NCI-H2029 treated with DMSO at 0.1 percent for 48 hours (cell line): ENCODE results near the gene DEPDC1B.
A peak's percentile ranks its signal among the peaks of the same experiment; 100 is the strongest.
"Not testable (repeated sequence)": the region's sequence is repeated elsewhere in the genome, so short reads cannot be mapped to it uniquely, and the experiment has no call there.

Source experiments
- DNase-seq: peaks from one replicate; lab custom pipeline; 2025; lab: John Stamatoyannopoulos, UW

DEPDC1B gene, protein sequence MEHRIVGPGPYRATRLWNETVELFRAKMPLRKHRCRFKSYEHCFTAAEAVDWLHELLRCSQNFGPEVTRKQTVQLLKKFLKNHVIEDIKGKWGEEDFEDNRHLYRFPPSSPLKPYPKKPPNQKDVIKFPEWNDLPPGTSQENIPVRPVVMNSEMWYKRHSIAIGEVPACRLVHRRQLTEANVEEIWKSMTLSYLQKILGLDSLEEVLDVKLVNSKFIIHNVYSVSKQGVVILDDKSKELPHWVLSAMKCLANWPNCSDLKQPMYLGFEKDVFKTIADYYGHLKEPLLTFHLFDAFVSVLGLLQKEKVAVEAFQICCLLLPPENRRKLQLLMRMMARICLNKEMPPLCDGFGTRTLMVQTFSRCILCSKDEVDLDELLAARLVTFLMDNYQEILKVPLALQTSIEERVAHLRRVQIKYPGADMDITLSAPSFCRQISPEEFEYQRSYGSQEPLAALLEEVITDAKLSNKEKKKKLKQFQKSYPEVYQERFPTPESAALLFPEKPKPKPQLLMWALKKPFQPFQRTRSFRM

DNA sequence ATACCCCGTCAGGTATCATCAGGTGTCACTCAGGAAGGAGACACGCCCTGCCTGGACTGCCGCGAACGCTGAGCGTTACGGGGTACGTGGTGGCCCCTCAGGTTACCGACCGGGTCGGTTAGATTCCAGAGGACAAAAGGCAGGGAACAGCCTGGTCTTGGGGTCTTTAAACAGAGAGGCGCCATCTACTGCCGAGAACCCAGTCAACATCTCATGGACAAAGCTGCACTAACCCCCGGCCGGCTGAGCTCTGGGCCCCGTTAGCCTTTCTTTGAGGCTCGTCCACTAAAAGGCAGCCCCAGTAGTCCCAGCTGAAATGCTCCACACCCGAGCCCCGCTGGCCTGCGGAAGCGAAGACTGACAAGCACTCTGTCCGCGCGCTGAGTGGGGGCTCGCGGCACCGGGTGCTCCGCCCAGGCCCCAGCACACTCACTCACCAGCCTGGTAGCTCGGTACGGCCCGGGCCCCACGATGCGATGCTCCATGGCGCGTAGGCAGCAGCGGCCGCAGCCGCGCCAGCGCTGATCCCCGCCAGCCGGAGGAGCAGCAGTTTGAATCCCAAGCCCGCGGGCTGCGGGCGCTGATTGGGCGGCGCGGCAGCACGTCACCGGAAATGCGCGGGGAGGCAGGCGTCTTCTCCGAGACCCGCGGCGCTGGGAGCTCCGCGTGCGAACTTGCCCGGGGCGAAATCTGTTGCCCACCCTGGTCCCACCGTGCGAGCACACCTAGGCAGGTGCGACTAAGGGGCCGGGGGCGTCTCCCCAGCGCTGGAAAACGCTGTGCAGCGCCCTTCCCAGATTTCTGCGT lies at the start of gene DEPDC1B:
Gene DEPDC1B (minus strand): TSS at position 558 of the 807 bp plus-strand sequence. CDS start 73 bp downstream, at position 485.
- DNase-seq: peak; percentile 32

DNA sequence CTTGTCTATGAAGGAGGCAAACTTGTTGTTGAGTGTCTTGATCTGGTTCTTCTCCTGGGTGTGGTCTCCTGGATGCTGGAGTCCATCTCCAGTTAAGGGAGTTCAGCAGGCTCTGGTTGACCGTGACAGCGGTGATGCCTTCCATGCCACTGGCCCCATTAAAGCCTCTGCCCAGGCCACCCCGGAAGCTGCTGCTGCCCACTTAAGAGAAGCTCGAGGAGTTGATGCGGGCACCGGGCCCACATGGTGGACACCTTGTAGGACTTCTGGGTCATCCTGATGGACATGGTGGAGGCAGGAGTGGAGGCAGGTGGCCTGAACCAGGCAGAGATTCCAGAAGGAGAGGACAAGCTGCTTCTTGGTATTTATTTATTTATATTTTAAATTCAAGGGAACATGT lies 44.7 kb upstream of the DEPDC1B start:
- no peak for DNase-seq

DNA sequence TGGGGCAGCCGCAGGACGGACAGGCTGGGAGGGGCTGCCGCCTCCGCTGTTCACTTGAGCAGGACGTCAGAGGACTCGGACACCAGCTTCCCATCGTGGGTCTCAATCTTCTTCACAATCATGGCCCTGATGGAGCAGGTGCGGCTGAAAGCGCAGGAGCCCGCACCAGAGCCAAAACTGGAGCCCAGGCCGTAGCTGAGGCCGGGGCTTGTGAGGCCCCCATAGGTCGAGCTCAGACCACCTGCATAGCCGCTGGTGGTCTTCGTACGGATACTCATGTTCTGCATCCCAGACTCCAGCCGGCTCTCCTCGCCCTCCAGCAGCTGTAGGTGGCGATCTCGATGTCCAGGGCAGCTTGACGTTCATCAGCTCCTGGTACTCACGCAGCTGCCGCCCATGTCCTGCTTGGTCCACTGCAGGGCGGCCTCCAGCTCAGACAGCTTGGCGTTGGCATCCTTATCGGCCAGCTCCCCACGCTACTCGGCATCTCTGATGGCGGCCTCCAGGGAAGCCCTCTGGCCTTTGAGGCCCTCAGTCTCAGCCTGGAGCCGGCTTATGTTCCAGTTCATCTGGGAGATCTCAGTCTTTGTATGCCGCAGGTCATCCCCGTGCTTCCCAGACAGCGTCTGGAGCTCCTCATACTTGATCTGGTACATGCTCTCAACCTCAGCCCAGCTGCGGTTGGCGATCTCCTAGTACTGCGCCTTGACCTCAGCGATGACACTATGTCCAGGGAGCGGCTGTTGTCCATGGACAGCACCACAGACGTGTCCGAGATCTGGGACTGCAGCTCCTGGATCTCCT lies 43.7 kb upstream of the DEPDC1B start:
- DNase-seq: no peak

DNA sequence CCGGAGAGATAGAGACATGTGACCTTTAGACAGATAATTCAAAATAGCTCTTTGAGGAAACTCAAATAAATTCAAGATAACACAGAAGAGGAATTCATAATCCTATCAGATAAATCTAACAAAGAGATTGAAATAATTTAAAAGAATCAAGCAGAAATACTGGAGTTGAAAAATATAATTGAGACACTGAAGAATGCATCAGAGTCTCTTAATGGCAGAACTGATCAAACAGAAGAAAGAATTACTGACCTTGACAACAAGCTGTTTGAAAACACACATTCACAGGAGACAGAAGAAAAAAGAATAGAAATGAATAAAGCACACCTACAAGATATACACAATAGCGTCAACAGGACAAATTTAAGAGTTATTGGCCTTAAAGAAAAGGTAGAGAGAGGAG lies 40.4 kb upstream of the DEPDC1B start:
- DNase-seq: no peak

GRCh38 chr5:60738933-60739332 lies 39.0 kb upstream of the DEPDC1B start:
- no peak for DNase-seq

GRCh38 chr5:60738461-60738860 lies 38.5 kb upstream of the DEPDC1B start:
- DNase-seq: no peak

GRCh38 chr5:60730858-60731257 lies 30.9 kb upstream of the DEPDC1B start:
- not testable (repeated sequence) for DNase-seq

DNA sequence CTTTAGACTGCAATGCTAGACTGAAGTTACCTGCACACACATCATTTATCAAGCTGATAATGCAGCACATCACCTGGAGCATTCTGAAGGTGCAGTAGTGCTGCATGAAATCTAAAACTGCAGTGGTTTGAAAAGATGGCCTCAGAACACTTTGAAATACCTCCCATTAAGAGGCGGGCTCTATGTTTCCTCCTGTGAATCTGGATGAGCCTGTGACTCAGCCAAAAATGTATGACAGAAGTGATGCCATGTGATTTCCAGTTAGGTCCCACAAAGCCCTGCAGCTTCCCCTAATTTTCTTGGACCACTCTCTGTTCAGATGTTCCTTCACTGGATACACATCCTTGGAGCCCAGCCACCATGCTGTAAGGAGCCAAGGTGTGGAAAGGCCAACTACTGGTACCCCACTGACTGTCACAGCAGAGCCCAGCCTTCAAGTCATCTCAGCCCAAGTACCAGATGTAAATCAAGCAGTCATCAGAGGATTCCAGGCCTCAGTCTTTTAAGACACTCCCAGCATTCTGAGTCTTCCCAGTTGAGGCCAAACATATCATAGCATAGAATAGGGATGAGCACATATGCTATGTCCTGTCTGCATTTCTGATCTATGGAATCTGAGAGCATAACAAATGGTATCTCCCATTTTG lies 27.2 kb upstream of the DEPDC1B start:
- DNase-seq: no peak

DNA sequence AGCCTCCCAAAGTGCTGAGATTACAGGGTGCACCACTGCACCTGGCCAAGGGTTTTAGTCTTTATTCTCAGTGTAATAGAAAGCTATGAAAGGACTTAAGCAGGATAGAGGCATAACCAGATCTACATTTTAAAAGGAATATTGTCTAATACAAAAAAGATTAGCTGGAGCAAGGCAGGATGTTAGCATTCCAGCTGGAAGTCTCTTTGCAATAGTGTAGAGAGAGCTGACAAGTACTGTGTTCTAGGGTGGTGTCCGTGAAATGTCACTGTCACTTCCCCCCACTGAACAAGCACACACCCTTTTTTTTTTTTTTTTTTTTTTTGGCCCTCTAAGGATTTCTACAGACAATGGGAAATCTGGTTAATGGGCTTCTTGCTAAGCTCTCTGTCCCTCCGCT lies 24.2 kb upstream of the DEPDC1B start:
- DNase-seq: no peak

DNA sequence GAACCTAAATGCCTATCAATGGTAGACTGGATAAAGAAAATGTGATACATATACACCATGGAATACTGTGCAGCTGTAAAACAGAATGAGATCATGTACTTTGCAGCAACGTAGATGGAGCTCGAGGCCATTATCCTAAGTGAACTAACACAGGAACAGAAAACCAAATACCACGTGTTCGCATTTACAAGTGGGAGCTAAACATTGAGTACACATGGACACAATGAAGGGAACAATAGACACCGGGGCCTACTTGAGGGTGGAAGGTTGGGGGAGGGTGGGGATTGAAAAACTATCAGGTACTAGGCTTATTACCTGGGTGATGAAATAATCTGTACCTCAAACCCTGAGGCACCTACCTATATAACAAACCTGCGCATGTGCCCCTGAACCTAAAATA lies 22.4 kb upstream of the DEPDC1B start:
- peak; percentile 81 for DNase-seq

DNA sequence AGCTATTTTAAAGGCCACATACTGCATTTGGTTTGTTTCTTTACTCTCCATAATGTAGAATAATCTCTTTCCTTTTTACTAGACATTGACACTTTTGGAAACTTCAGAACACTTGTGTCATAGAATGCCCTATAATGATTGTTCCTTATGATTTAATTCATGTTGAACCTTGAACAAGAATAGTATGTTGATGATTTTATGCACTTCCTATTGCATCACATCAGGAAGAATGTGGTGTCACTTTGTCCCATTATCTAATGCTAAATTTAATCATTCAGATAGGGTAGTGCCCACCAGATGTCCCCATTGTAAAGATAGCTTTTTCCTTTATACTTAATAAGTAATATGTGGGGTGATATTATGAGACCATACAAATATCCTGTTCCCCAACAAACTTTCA lies 19.4 kb upstream of the DEPDC1B start:
- DNase-seq: no peak

DNA sequence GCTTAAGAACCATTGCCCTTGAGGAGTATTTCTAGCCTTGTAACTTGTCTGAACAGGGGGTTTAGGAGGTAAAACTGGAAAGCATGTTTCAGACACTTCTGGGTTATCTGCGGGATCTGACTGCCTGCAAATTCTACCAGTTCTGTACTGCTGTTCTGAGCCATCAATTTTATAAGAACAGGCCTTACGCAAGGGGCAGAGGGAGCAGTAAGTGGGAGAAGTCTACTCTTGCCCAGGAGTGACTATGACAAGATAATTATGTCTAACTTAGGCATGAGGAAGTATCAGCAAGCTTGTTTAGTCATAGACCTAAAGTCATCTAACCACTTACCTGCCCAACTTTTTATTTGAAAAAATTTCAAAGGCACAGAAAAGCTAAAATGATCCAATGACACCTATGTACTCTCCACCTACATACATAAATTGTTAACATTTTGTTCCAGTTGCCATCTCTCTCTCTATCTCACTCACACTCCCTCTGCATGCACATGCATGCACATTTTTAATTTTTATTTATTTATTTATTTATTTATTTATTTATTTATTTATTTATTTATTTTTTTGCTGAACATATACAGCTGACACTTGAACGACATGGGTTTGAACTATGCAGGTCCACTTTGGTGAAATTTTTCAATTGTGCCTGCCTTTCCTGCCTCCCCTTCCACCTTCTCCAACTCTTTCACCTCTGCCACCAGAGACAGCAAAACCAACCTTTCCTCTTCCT lies 18.4 kb upstream of the DEPDC1B start:
- DNase-seq: no peak

DNA sequence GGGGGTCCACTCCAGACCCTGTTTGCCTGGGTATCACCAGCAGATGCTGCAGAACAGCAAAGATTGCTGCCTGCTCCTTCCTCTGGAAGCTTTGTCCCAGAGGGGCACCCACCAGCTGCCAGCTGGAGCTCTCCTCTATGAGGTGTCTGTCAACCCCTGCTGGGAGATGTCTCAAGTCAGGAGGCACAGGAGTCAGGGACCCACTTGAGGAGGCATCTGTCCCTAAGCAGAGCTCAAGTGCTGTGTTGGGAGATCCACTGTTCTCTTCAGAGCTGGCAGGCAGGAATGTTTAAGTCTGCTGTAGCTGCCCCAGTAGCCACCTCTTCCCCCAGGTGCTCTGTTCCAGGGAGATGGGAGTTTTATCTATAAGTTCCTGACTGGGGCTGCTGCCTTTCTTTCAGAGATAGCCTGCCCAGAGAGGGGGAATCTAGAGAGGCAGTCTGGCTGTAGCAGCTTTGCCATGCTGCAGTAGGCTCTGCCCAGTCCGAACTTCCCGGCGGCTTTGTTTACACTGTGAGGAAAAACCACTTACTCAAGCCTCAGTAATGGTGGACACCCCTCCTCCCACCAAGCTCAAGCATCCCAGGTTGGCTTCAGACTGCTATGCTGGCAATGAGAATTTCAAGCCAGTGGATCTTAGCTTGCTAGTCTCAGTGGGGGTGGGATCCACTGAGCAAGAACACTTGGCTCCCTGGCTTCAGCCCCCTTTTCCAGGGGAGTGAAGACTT lies 15.4 kb upstream of the DEPDC1B start:
- not testable (repeated sequence) for DNase-seq

DNA sequence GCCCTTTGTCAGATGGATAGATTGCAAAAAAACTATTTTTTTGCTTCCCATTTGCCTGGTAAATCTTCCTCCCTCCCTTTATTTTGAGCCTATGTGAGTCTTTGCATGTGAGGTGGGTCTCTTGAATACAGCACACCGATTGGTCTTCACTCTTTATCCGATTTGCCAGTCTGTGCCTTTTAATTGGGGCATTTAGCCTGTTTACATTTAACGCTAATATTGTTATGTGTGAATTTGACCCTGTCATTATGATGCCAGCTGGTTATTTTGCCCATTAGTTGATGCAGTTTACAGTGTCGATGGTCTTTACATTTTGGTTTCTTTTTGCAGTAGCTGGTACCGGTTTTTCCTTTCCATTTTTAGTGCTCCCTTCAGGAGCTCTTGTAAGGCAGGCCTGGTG lies 13.0 kb upstream of the DEPDC1B start:
- DNase-seq: no peak

GRCh38 chr5:60711892-60712291 lies 11.9 kb upstream of the DEPDC1B start:
- DNase-seq: not testable (repeated sequence)

DNA sequence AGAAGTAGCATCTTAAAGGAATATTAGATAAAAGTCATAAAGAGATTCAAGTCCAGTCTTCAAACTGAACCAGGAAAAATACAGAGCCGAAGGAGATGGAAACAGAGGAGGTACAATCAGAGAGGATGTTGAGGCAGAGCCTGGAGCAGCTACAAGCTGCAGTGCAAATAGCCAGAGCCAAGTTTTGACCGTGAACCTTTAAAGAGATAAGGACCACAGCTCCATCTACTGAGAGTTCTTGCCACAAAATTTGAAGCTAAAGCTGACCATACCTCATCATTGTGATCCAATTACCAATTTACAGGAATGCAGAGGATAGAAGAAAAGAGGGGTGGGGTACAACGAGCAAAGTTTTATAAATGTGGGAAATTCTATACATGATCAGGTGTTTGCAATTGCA lies 10.4 kb upstream of the DEPDC1B start:
- DNase-seq: no peak

DNA sequence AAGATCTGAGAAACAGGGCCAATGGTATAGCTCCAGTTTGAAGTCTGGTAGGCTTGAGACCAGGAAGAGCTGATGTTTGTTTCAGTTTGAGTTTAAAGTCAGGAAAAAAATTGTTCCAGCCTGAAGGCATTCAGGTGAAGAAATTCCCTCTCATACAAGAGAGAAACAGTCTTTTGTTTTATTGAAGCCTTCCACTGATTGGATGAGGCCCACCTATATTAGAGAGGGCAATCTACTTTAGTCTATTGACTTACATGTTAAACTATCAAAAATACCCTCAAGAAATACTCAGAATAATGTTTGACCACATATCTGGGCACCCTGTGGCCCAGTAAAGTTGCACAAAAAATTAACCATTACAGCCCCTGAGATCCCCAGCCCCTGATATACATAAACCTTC lies 5.2 kb upstream of the DEPDC1B start:
- DNase-seq: no peak

DNA sequence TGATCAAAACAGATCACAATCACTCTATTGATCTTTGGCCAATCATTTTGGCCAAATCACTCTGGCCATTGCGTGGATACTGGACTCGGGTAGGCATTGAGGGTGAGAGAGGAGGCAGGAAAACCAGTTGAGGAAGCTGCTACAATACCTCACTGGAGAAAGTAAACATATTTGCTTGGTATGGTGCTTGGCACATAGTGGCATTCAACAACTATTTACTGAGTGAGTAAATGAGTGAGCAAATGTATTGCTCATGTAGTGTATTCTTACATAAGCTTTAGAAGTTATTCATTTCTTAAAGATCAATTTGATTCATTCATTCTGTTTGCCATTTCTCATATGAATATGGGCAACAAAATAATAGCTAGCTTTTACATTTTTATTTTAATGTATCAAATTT lies 4.0 kb upstream of the DEPDC1B start:
- DNase-seq: no peak

DNA sequence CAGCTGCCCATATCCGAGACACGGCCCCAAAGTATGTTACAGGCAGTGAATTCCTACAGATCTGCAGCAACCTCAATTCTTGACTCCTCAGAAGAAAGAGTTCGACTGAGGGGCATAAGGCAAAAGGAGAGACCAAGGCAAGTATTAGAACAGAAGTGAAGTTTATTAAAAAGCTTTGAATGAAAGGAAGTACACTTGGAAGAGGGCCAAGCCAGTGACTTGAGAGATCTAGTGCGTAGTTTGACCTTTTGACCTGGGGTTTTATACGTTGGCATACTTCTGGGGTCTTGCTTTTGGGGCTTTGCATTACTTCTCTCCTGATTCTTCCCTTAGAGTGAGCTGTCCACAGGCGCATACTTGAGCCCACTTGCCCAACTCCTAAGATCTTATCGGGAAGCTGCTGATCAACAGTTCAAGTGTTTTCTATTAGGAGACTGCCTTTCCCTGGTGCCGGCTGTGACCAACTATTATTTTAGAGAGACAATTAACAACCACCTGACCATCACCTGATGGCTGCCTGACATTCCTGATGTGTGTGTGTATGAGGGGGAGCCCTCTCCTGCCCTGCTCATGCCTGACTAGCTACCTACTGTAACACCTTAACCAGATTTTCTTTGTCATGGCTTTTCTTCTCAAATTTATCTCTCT lies 1.5 kb upstream of the DEPDC1B start:
- no peak for DNase-seq

- DNase-seq: no peak
Observed at GRCh38 chr5:60700416-60700757, 421 bp upstream of the DEPDC1B start.
